ENCODE data around the gene CLK1. TPM values are rescaled to one million over a fixed set of nuclear protein-coding genes. Genes with fewer than 3 reads are reported as not detected.

The CLK1 gene
- total and polyA plus RNA-seq, 7 donors, result 30.6 to 91.8 (median 49.4) TPM

DNA sequence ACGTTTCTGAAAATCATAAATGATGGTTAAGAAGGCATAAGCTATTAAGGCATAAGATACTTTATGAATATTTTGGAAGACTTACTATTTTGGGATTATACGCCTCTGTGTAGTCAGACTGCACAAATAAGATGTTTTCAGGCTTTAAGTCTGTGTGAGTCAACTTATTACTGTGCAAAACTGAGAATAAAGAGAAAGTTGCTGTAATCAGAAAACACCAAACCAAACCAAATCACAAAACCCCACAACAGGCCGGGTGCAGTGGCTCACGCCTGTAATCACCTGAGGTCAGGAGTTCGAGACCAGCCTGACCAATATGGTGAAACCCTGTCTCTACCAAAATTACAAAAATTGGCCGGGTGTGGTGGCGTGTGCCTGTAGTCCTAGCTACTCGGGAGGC, 7.7 kb downstream of the CLK1 start:
- ATAC-seq (no peak), DNase-seq (no peak)
- no peaks in the 10 kb centered on the region for H3K9me3 ChIP-seq
- H3K36me3 ChIP-seq (ENCODE audit: insufficient read depth in 1 of 2, low read depth in 1 of 2), result peaks cover 20 to 99% of the 10 kb centered on the region in 2 donors
- no peaks in the 10 kb centered on the region for H3K27me3 ChIP-seq (ENCODE audit: insufficient read depth in 3 of 3, low read length in 2 of 3)
- H3K4me3 ChIP-seq, result no peak overlapping the region
- TF ChIP-seq, protein P1, sequence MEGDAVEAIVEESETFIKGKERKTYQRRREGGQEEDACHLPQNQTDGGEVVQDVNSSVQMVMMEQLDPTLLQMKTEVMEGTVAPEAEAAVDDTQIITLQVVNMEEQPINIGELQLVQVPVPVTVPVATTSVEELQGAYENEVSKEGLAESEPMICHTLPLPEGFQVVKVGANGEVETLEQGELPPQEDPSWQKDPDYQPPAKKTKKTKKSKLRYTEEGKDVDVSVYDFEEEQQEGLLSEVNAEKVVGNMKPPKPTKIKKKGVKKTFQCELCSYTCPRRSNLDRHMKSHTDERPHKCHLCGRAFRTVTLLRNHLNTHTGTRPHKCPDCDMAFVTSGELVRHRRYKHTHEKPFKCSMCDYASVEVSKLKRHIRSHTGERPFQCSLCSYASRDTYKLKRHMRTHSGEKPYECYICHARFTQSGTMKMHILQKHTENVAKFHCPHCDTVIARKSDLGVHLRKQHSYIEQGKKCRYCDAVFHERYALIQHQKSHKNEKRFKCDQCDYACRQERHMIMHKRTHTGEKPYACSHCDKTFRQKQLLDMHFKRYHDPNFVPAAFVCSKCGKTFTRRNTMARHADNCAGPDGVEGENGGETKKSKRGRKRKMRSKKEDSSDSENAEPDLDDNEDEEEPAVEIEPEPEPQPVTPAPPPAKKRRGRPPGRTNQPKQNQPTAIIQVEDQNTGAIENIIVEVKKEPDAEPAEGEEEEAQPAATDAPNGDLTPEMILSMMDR (IDR thresholded peaks at IDR 0.05), result no peak
- peaks cover 45% of the 10 kb centered on the region for H3K4me1 ChIP-seq
- intact Hi-C loops (cut with DNase I), result no loop called here
- no peak overlapping the region for H3K27ac ChIP-seq
- WGBS, 3 donors, result 83 to 86% (median 85%) methylated on average over 8 of the region's 8 CpGs

DNA sequence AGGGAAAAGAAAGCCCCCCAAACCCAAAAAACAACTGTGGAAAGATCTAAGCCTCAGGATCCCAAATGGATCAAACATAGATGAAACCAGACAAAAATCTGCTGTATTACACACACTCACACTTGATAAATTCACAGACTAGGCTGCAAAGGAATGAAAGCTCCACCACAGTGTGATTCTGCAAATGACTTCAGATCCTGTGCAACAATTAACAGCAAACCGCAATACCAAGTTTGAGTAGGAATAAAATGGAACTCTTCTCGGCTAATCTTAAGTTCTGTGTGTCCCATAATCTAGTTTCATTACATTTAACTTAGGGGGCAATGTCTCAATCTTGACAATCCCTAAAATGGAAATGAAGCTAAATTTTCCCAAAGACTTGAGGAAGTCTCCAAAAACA, 11.9 kb downstream of the CLK1 start:
- DNase-seq (no peak), ATAC-seq (no peak)
- Histone ChIP-seq H3K4me1 (peaks cover 4% of the 10 kb centered on the region), H3K36me3 (ENCODE audit: insufficient read depth in 1 of 2, low read depth in 1 of 2) (peaks cover 20 to 72% of the 10 kb centered on the region in 2 donors), H3K9me3 (no peaks in the 10 kb centered on the region), H3K4me3 (no peak overlapping the region), H3K27ac (no peak overlapping the region), H3K27me3 (ENCODE audit: insufficient read depth in 3 of 3, low read length in 2 of 3) (no peaks in the 10 kb centered on the region)
- WGBS, 3 donors, result 92 to 97% (median 94%) methylated on average over 2 of the region's 2 CpGs
- TF ChIP-seq, protein P1 (IDR thresholded peaks at IDR 0.05), result no peak
- intact Hi-C loops (cut with DNase I), result no loop called here

- TF ChIP-seq, protein P1 (IDR thresholded peaks at IDR 0.05), result no peak
- 89 to 99% (median 91%) methylated on average over 6 of the region's 6 CpGs for WGBS, 3 donors
- Histone ChIP-seq H3K27ac (no peak overlapping the region), H3K36me3 (ENCODE audit: insufficient read depth in 1 of 2, low read depth in 1 of 2) (peaks cover 15 to 62% of the 10 kb centered on the region in 2 donors), H3K4me1 (no peaks in the 10 kb centered on the region), H3K9me3 (no peaks in the 10 kb centered on the region), H3K27me3 (ENCODE audit: insufficient read depth in 3 of 3, low read length in 2 of 3) (no peaks in the 10 kb centered on the region), H3K4me3 (no peak overlapping the region)
- DNase-seq (no peak), ATAC-seq (peak in 2 of 4 donors; percentile 8 to 15)
- intact Hi-C loops (cut with DNase I), result no loop called here
Observed at GRCh38 chr2:200851398-200852248, 12.8 kb downstream of the CLK1 start.

DNA sequence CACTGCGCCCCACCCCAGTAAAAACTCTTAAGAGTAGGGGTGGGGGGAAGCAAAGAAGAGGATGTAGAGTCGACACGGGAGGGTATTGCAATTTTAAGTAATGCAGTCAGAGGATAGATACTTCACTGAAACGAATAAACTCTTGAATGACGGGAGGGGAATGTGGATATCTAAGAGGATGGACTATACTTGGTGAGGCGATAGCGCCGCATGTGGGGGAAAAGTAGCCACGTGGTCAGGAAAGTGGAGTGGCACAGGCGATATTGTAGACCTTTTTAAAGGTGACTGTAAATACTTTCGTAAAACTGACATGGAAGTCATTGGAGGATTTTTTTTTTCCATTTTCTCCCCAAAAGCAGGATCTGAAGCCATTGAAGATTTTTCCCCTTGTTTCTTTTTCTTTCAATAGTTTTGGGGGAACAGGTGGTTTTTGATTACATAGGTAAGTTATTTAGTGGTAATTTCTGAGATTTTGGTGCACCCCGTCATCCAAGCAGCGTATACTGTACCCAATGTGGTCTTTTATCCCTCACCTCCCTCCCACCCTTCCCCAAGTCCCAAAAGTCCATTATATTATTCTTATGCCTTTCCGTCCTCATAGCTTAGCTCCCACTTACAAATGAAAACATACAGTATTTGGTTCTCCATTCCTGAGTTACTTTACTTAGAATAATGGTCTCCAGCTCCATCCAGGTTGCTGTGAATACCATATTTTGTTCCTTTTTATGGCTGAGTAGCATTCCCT, 13.8 kb downstream of the CLK1 start:
- H3K9me3 ChIP-seq, result no peaks in the 10 kb centered on the region
- intact Hi-C loops (cut with DNase I), result no loop called here
- H3K27ac ChIP-seq, result no peak overlapping the region
- no peaks in the 10 kb centered on the region for H3K27me3 ChIP-seq (ENCODE audit: insufficient read depth in 3 of 3, low read length in 2 of 3)
- H3K4me1 ChIP-seq, result no peaks in the 10 kb centered on the region
- no peak overlapping the region for H3K4me3 ChIP-seq
- ATAC-seq (peak; percentile 25 to 48 (median 30)), DNase-seq (no peak)
- H3K36me3 ChIP-seq (ENCODE audit: insufficient read depth in 1 of 2, low read depth in 1 of 2), result peaks cover 15 to 52% of the 10 kb centered on the region in 2 donors
- TF ChIP-seq, protein P1 (IDR thresholded peaks at IDR 0.05), result no peak
- 74 to 82% (median 76%) methylated on average over 14 of the region's 14 CpGs for WGBS, 3 donors
